ENCODE measurements around the gene ST3GAL4.

ST3GAL4 gene

DNA sequence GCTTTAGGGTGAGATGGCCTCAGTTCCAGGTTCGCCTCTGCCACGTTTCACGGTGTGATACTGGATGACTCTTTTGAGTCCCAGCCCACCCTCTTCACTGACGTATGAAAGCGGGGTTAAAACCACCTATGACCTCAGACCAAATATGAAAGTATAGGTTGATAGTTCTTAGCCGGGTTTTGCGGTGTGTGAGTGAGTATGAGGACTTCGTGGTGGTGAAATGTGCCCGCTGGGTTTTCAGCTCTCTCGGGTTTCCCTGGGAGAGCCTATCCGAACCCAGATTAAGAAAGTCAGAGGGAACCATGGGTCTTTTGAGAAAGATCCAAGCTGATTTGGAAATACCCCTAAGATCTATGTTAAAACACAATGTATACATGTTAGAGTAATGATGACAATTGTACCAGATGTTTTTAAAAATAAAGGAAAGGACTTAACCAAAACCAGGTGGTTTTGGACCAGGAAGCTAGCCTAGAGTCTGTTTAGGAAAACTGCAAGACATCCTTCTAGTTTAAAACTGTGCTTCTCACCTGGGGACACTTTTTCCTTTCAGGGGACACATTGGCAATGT, 25.8 kb upstream of the ST3GAL4 start:
- no peak for FAIRE-seq
- DNase-seq (ENCODE audit: insufficient read length, low spot score): no peak

DNA sequence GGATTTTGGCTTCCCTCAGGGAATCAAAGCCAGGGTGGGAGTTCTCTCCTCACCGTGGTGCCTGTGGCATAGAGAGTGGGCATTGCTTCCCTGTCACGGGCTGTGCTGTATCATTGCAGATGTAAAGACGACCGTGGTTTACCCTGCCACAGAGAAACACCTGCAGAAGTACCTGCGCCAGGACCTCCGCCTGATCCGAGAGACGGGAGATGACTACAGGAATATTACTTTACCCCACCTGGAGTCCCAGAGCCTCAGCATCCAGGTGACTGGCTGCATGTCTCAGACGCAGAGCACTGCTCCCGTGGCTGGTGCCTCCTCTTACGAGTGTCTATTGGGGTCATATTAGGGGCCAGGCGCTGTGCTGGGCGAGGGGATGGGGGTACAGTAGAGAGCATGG, 24.2 kb upstream of the ST3GAL4 start:
- DNase-seq (ENCODE audit: insufficient read length, low spot score): no peak
- FAIRE-seq: no peak

GRCh38 chr11:126332221-126332711, 23.2 kb upstream of the ST3GAL4 start:
- no peak for FAIRE-seq
- DNase-seq (ENCODE audit: insufficient read length, low spot score): peak; percentile 71

DNA sequence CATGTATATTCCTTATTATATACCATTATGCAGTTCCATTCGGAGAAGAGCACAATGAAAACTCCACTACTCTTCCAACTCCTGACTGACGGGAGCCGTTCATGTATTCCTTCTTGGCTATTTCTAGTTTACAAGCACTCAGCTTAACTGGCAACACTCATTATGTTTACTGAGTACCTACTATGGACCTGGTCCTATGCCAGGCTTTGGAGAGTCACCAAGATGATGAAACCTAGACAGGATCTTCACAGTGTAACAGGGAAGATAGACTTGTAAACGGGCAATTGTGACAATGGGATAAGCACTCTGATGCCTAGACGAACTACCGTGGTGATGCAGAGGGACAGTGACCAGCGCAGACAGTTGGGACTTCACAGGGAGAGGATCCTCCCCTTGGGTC, 22.3 kb upstream of the ST3GAL4 start:
- no peak for DNase-seq (ENCODE audit: insufficient read length, low spot score)
- FAIRE-seq: no peak

DNA sequence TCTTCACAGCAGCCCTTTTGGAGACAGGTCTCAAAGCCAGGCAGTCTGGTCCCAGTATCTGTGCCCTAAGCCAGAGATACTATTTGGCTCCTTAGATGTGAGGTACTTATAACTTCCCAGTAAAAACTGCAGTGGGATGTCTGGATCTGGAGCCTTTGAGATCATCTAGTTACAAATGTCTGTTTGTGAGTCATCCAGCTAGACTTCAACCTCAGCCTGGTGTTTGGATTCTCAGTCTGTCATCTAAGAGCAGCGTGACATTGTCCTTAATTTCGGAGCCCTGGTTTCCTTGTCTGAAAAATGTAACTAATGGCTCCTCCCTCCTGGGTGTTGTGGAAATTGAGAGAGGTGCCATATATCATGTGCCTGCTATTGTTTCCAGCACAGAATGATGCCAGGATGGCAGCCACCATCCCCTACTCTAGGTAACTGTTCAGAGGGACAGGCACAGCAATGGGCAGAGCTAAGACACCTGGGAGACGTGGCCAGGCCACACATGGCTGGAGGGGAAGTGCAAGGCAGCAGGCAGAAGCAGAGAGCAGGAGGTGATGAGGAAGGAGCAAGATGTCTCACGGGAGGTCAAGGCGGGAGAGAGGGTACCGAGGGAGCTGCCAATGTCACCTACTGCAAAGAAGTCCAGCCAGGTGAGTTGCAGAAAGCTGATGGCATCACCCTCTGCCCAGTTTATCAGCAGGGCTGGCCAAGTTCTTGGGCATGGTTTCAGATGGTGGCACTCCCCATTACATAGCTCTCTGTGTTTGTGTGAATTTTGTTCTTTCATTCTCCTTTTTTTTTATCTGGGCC, 20.6 kb upstream of the ST3GAL4 start:
- no peak for FAIRE-seq
- no peak for DNase-seq (ENCODE audit: insufficient read length, low spot score)

DNA sequence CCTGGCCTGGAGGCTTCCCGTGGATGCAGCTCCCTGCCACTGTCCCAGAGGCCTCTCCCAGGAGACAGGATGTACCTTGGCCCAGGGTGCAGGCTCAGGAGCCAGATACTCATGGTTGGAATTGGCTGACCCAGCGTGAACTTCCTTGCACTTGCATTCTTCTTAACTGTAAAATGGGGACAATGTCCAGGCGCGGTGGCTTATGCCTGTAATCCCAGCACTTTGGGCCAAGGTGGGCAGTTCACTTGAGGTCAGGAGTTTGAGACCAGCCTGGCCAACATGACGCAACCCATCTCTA, 20.1 kb upstream of the ST3GAL4 start:
- FAIRE-seq: no peak
- no peak for DNase-seq (ENCODE audit: insufficient read length, low spot score)

- FAIRE-seq (no peak), DNase-seq (ENCODE audit: insufficient read length, low spot score) (no peak)
These were observed 19.3 kb upstream of the ST3GAL4 start for GRCh38 chr11:126336138-126336541.

DNA sequence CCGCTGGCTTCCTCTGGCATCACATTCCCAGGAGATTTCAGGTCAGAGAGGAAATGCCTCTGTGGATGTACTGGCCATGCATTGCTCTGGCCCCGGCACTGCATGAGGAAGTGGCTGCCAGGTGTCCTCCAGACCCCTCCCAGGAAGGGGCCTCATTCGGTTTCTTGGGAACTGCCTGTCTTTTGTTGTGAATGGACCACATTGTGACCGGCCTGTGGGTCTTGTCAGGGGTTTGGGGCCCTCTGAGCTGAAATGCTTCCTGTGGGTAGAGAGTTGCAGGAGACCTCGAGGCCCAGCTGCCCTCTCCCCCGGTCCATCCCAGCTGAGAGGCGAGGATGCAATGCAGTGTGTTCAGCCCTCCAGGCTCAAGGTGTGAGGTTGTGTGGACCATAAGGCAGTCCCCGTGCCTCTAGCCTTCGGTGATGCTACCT, 18.8 kb upstream of the ST3GAL4 start:
- FAIRE-seq (no peak), DNase-seq (ENCODE audit: insufficient read length, low spot score) (no peak)

- DNase-seq (ENCODE audit: insufficient read length, low spot score): no peak
- FAIRE-seq: no peak
These were observed 18.4 kb upstream of the ST3GAL4 start for GRCh38 chr11:126337126-126337473.

GRCh38 chr11:126337474-126338241, 17.8 kb upstream of the ST3GAL4 start:
- no peak for DNase-seq (ENCODE audit: insufficient read length, low spot score)
- FAIRE-seq: no peak

DNA sequence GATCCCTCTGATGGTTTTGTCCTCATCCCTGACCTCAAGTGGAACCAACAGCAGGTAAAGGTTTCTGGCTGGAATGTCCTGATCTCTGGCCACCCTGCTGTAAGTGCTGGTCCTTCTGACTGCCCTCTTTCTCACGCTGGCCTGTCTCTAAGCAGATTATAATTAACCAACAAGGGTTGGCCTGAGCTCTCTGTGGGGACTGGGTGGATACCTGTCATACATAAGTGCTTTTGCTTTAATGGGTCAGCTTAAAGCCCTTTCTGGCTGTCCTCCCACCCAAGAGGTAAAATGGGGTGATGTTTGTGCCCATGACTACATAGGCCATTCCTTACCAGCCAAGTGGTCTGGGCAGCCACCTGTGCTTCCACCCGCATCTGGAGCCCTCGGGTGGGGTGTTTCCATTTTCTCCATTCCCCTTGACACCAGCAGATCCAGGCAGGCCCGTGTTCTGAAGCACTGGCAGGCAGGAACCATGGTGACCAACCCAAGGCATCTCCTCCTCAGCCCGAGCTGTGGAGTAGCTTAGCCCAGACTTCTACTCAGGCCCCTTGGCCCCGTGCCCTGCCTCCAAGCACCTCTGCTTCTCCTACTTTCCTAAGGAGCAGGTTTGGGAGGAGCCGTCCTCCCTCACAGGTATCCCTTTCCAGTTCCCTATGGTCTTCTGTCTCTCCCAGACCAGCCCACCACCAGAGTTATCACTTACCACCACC, 17.0 kb upstream of the ST3GAL4 start:
- DNase-seq (ENCODE audit: insufficient read length, low spot score) (no peak), FAIRE-seq (no peak)

- no peak for DNase-seq (ENCODE audit: insufficient read length, low spot score)
- FAIRE-seq: no peak
These were observed 16.2 kb upstream of the ST3GAL4 start for GRCh38 chr11:126339073-126339862.

DNA sequence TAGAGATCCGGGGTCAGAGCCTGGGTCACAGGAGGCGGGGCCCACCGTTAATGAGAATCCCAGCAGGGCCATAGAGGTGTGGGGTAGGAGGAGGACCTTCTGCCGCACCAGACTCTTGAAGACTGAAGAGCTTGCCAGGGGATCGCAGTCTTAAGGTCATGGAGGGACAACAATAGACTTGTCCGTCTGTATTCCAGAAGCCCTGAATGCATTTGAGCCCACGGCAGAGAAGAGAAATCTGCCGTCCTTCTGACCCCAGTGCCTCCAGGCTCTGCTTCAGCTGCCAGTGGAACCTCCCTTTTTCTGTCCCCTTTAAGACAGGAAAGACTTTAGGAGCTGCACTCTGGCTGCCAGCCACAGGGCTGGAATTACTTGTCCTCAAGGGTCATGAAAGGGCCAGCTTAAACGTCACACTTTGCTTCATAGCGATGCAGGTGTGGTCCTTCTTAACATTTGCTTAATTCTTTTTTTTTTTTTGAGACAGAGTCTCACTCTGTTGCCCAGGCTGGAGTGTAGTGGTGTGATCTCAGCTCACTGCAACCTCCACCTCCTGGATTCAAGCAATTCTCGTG, 15.5 kb upstream of the ST3GAL4 start:
- FAIRE-seq: no peak
- no peak for DNase-seq (ENCODE audit: insufficient read length, low spot score)

GRCh38 chr11:126340960-126341606, 14.4 kb upstream of the ST3GAL4 start:
- FAIRE-seq (no peak), DNase-seq (ENCODE audit: insufficient read length, low spot score) (no peak)

DNA sequence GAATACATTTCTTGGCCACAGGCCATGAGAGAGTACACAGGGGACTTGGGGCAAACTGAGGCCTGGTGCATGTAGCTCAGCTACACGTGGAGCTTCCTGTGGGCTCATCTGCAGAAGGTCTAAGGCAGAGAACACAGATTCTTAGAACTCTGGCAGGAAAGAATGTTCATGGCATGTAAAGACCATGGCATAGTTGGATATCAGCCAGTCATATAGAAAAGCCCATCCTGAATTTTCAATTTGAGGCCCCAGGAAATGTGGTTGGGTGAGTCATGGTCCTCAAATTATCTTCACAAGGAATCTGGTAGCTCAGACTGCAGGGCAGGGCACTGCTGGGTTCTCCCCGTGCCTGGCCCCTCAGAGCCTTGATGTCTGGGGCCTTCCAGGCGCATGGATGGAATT, 13.7 kb upstream of the ST3GAL4 start:
- FAIRE-seq: no peak
- peak; percentile 76 for DNase-seq (ENCODE audit: insufficient read length, low spot score)

GRCh38 chr11:126343051-126343450, 12.4 kb upstream of the ST3GAL4 start:
- FAIRE-seq (no peak), DNase-seq (ENCODE audit: insufficient read length, low spot score) (no peak)

DNA sequence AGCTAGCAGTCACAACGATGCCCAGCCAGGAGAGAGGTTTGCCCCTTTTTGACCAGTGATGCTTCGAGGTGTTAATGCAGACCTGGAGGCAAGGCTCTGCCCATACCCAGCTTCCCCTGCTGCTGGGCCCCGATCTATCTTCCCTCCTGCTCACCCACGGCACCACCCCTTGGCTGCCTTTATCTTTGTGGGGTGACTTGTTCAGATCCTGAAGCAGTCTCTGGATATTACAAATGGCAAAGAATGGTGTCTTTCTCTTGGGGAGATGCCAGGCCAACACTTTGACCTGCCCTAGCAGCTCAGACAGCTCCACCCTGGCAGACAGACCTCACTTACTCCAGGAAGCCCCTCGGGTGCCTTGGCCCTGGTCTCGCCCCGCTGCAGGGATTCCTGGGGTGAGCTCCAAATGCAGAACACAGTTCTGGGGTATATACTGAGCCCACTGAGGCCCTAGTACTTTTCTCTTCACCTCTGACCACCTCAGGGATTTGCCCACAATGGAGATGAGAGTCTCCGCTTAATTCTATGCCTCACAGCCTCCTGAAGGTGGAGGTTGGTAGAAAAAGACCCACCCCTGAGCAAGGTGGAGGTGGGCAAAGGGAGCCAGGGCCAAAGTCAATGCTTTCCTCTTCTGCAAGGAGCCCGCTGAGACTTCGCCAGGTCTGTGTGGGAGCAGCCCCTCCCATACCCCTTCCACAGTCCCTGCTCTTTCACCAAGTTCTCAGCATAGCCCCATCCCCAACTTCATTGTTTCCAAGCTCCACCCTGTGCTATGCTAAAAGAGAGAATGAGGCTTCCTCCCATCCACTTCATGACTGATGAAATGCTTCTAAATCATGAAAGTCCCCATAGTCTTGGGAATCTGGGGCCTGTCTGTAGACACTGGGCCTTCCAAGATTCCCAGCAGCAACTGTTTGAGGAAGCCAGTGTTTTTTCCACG, 11.1 kb upstream of the ST3GAL4 start:
- FAIRE-seq: no peak

GRCh38 chr11:126345283-126345682, 10.2 kb upstream of the ST3GAL4 start:
- FAIRE-seq (no peak), DNase-seq (ENCODE audit: insufficient read length, low spot score) (no peak)

More for the DNA sequence above, 11.1 kb upstream of the ST3GAL4 start:
- no peak for DNase-seq (ENCODE audit: insufficient read length, low spot score)

Data from HTR-8/SVneo (cell line).